HepG2 (cell line): ENCODE data around the gene POTEJ. TPM values are rescaled to one million over a fixed set of nuclear protein-coding genes. Genes with fewer than 3 reads are reported as not detected.
"Not testable (repeated sequence)": the region's sequence is repeated elsewhere in the genome, so short reads cannot be mapped to it uniquely, and the experiment has no call there.

Experiments
- ATAC-seq: fragments of 200-7000 bp; cut with Tn5 transposase; 3 replicates; pipeline ENCODE4 v1.9.1; 2020; ENCODE audit warnings: mild to moderate bottlenecking, moderate library complexity
- BruUV-seq: library from RNA; stranded (reverse); fragments of 400-500 nt; replicated peaks from 2 replicates; lab custom pipeline; 2021; lab: Mats Ljungman, UMichigan
- CTCF ChIA-PET: fragments of 300-600 bp; formaldehyde crosslinking; extraction: SDS; loops from one replicate; lab custom pipeline; 2021; ENCODE audit warnings: low total read pairs, inconsistent platforms, low intra/inter-chr PET ratio; lab: Yijun Ruan, JAX
- POLR2A ChIA-PET: fragments of 350-600 bp; sonication (Branson Sonifier 250); formaldehyde crosslinking; loops from one replicate; lab custom pipeline; 2020; ENCODE audit warnings: antibody characterized with exemption, inconsistent platforms; lab: Yijun Ruan, JAX
- DNase-seq: peaks from one replicate; pipeline ENCODE4 v3.0.0-alpha.2; 2015; ENCODE audit warnings: low spot score
- FAIRE-seq: peaks from 3 replicates; lab custom pipeline; 2011; peaks lifted over from hg19 to GRCh38; lab: Jason Lieb, UNC
- H2AFZ ChIP-seq: one replicate; pipeline ENCODE4 v1.6.1; 2011; ENCODE audit warnings: low read length, inconsistent platforms
- H3K27ac ChIP-seq: fragments of 300-600 bp; 3 replicates; pipeline ENCODE4 v1.8.0; 2011; ENCODE audit warnings: mixed run types, mild to moderate bottlenecking, mixed read lengths, low read length, inconsistent platforms; ENCODE audit not compliant: insufficient read depth; ENCODE audit errors: extremely low read length
- H3K27me3 ChIP-seq, 2 experiments: fragments of 200-600 bp in 1 of 2; 2 replicates in 1 of 2; 3 replicates in 1 of 2; pipeline versions ENCODE4 v1.6.0 to v1.8.0; 2011; ENCODE audit warnings: low read length in 2 of 2, mild to moderate bottlenecking in 2 of 2, moderate library complexity in 2 of 2, inconsistent platforms in 1 of 2; ENCODE audit not compliant: insufficient read depth in 2 of 2, control insufficient read depth in 1 of 2
- H3K36me3 ChIP-seq, 2 experiments: fragments of 200-600 bp in 1 of 2; replicated peaks in 1 of 2; 2 replicates in 1 of 2; 3 replicates in 1 of 2; pipeline versions ENCODE4 v1.5.1 to v1.8.0; 2011; ENCODE audit warnings: low read length in 2 of 2, inconsistent platforms in 1 of 2; ENCODE audit not compliant: insufficient read depth in 2 of 2, control insufficient read depth in 1 of 2
- H3K4me1 ChIP-seq: 2 replicates; pipeline ENCODE4 v1.5.1; 2012; ENCODE audit warnings: low read length, inconsistent platforms; ENCODE audit not compliant: insufficient read depth
- H3K4me2 ChIP-seq: 2 replicates; pipeline ENCODE4 v1.6.0; 2011; ENCODE audit warnings: low read depth, low read length, inconsistent platforms
- H3K4me3 ChIP-seq, 3 experiments: fragments of 200-600 bp in 1 of 3; sonication (generic), shearing (Covaris generic) in 1 of 3; replicated peaks in 1 of 3; 2 replicates each; pipeline ENCODE4 v1.5.1; 2011 to 2016; ENCODE audit warnings: low read length in 3 of 3, inconsistent platforms in 2 of 3, low read depth in 2 of 3, mild to moderate bottlenecking in 2 of 3, control low read depth in 1 of 3, mixed read lengths in 1 of 3; ENCODE audit not compliant: insufficient read depth in 1 of 3
- H3K79me2 ChIP-seq: one replicate; pipeline ENCODE4 v1.6.1; 2011; ENCODE audit warnings: low read length, inconsistent platforms; ENCODE audit not compliant: insufficient read depth
- H3K9ac ChIP-seq: 2 replicates; pipeline ENCODE4 v1.6.0; 2011; ENCODE audit warnings: mild to moderate bottlenecking, low read depth, low read length, inconsistent platforms; ENCODE audit not compliant: insufficient read depth
- H3K9me3 ChIP-seq: 2 replicates; pipeline ENCODE4 v1.5.1; 2012; ENCODE audit warnings: mild to moderate bottlenecking, low read length
- H4K20me1 ChIP-seq: 2 replicates; pipeline ENCODE4 v1.6.0; 2011; ENCODE audit warnings: inconsistent platforms, mild to moderate bottlenecking, low read length, moderate library complexity; ENCODE audit not compliant: insufficient read depth
- CBX5 ChIP-seq: sonication (generic); formaldehyde crosslinking; IDR thresholded peaks from 2 replicates; pipeline ENCODE4 v1.4.0; 2020; ENCODE audit warnings: missing genetic modification reagents, borderline replicate concordance
- HOXA3 ChIP-seq: sonication (generic); formaldehyde crosslinking; IDR thresholded peaks from 2 replicates; pipeline ENCODE4 v1.5.0; 2020; ENCODE audit warnings: missing genetic modification reagents
- KDM2A ChIP-seq: sonication (generic); formaldehyde crosslinking; IDR thresholded peaks from 2 replicates; pipeline ENCODE4 v1.4.0; 2020; ENCODE audit warnings: low read depth, missing genetic modification reagents, borderline replicate concordance
- MIER2 ChIP-seq: IDR thresholded peaks from 2 replicates; pipeline ENCODE4 v1.6.1; 2016; ENCODE audit warnings: missing biosample characterization, missing genetic modification reagents
- NONO ChIP-seq, 2 experiments: fragments of 450-650 bp in 1 of 2; sonication (generic) in 1 of 2; formaldehyde crosslinking in 1 of 2; IDR thresholded peaks in 1 of 2; conservative IDR thresholded peaks in 1 of 2; 2 replicates each; pipeline versions ENCODE4 v1.6.1 to v1.8.0; 2017 to 2022; ENCODE audit warnings: mild to moderate bottlenecking in 1 of 2, missing genetic modification reagents in 1 of 2, moderate library complexity in 1 of 2
- RAD21 ChIP-seq: fragments of 450-650 bp; formaldehyde crosslinking; IDR thresholded peaks from 2 replicates; pipeline ENCODE4 v1.5.0; 2020; ENCODE audit warnings: mild to moderate bottlenecking
- STAG1 ChIP-seq: sonication (generic); formaldehyde crosslinking; IDR thresholded peaks from 2 replicates; pipeline ENCODE4 v1.4.0; 2020; ENCODE audit warnings: missing genetic modification reagents
- ZNF768 ChIP-seq: sonication (generic); formaldehyde crosslinking; IDR thresholded peaks from 2 replicates; pipeline ENCODE4 v1.4.0; 2020; ENCODE audit warnings: missing genetic modification reagents
- WGBS: methylation state at CpG from one replicate; pipeline ENCODE4 v1.1.6; 2017; ENCODE audit warnings: low lambda C conversion rate; 5-methylcytosine and 5-hydroxymethylcytosine counted together
- in situ Hi-C: cut with HindIII; loops from 2 replicates; pipeline ENCODE4 v1.10.0; 2017; ENCODE audit warnings: low pct_unique_long_range_greater_than_20kb; ENCODE audit not compliant: extremely low pct_ligation_motif_present
- intact Hi-C: fragments of 100-400 bp; cut with micrococcal nuclease; formaldehyde crosslinking; loops from one replicate; pipeline ENCODE4 v1.10.0; 2022; ENCODE audit not compliant: unreplicated experiment
- polyA plus RNA-seq, 8 experiments: library from polyadenylated mRNA; depleted of rRNA in 3 of 8; stranded (reverse) in 7 of 8; unstranded in 1 of 8; fragments of >200 nt; fragmentation: Illumina TruSeq in 4 of 8; extraction: Trizol in 4 of 8; gene quantifications; 2 replicates each; pipeline versions ENCODE4 v1.2.1 to v1.2.3, GENCODE V29; 2011 to 2016; ENCODE audit warnings: low read depth in 4 of 8, missing spikeins in 1 of 8, mixed read lengths in 1 of 8; ENCODE audit not compliant: insufficient read depth in 1 of 8
- total RNA-seq, 5 experiments: library from RNA; depleted of rRNA; stranded (reverse); fragments of >200 nt; fragmentation: Illumina TruSeq; extraction: Trizol; gene quantifications; 2 replicates each; pipeline ENCODE4 v1.2.3, GENCODE V29; 2016; ENCODE audit warnings: low read depth in 1 of 5
- TF ChIP-seq, protein P1 (sequence below): sonication (generic); formaldehyde crosslinking; IDR thresholded peaks from 2 replicates; pipeline ENCODE4 v1.5.0; 2020; ENCODE audit warnings: mild to moderate bottlenecking, missing genetic modification reagents, moderate library complexity

Gene POTEJ
- total and polyA plus RNA-seq, 2 of the 13 experiments (the other 11 are each of a cell fraction or from before 2014, with no cell fraction given), result 0.04 TPM; not detected in 1

DNA sequence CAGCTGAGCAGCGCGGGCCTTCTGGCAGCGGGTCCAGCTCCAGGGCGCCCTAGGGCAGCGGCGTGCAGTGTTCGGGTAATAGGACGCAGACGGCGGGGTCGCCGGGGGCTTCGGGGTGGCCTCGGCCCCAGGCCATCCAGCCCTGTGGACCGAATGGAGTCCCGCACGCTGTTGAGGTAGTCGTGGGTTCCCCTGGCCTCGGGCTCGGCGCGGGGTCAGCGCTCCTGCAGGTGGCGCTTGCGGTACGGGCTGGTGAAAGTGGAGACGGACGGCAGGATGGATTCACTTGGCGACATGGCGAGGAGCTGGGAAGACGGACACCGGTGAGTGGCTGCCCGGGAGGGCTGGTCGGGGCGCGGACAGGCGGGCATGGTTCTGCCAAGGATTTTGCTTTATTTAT, 82.2 kb downstream of the POTEJ start:
- DNase-seq (peak; percentile 39), ATAC-seq (peak; percentile 100)
- 0 out of 2 replicates have a peak, but pooled peaks have one; percentile 23 for TF ChIP-seq HOXA3 (CRISPR knock-in tag)
- peak; percentile 25; the same call in 1 of the 2 replicates for TF ChIP-seq ZNF768 (CRISPR knock-in tag)
- TF ChIP-seq STAG1 (CRISPR knock-in tag), result peak; percentile 80
- 0 out of 2 replicates have a peak, but pooled peaks have one; percentile 42 for TF ChIP-seq MIER2 (CRISPR knock-in tag)
- peak; percentile 71; the same call in 1 of the 2 replicates for TF ChIP-seq KDM2A (CRISPR knock-in tag)
- TF ChIP-seq, protein P1, sequence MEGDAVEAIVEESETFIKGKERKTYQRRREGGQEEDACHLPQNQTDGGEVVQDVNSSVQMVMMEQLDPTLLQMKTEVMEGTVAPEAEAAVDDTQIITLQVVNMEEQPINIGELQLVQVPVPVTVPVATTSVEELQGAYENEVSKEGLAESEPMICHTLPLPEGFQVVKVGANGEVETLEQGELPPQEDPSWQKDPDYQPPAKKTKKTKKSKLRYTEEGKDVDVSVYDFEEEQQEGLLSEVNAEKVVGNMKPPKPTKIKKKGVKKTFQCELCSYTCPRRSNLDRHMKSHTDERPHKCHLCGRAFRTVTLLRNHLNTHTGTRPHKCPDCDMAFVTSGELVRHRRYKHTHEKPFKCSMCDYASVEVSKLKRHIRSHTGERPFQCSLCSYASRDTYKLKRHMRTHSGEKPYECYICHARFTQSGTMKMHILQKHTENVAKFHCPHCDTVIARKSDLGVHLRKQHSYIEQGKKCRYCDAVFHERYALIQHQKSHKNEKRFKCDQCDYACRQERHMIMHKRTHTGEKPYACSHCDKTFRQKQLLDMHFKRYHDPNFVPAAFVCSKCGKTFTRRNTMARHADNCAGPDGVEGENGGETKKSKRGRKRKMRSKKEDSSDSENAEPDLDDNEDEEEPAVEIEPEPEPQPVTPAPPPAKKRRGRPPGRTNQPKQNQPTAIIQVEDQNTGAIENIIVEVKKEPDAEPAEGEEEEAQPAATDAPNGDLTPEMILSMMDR (CRISPR knock-in tag), result peak; percentile 72
- BruUV-seq; H4K20me1 ChIP-seq; FAIRE-seq; H2AFZ ChIP-seq; H3K79me2 ChIP-seq; H3K27me3 ChIP-seq; H3K36me3 ChIP-seq; H3K4me1 ChIP-seq; H3K4me2 ChIP-seq; H3K9me3 ChIP-seq; in situ Hi-C loops; H3K27ac ChIP-seq; intact Hi-C loops; H3K4me3 ChIP-seq; CTCF ChIA-PET; H3K9ac ChIP-seq; POLR2A ChIA-PET; TF ChIP-seq NONO (IDR thresholded peaks at IDR 0.05): not testable (repeated sequence)
- 0 out of 2 replicates have a peak, but pooled peaks have one; percentile 32 for TF ChIP-seq NONO (CRISPR knock-in tag; conservative IDR thresholded peaks at IDR 0.05)
- TF ChIP-seq RAD21 (CRISPR knock-in tag), result peak; percentile 62; the same call in 1 of the 2 replicates
- 0 out of 2 replicates have a peak, but pooled peaks have one; percentile 25 for TF ChIP-seq CBX5 (CRISPR knock-in tag)
- 23% methylated on average over 36 of the region's 37 CpGs for WGBS

DNA sequence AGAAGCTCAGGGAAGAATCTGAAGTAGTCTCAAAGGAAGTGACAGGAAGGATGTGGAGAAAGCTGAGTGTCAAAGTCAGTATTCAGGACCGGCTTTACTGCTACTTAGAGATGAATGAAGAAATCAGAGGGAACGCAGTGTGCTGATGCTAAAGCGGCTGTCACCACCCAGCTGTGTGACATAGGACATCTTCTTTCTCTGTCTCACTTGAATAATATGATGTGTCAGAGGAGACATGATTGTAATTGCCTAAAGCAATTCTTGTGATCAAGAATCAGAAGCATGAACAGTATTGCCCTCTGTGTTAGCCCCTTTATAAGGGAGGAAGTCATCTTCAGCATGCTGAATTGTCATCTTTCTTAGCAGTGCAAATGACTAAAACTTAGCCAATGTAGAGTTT, 92.0 kb downstream of the POTEJ start:
- H3K36me3 ChIP-seq, ATAC-seq, H3K4me1 ChIP-seq, BruUV-seq, H3K4me3 ChIP-seq, H2AFZ ChIP-seq, intact Hi-C loops, FAIRE-seq, in situ Hi-C loops, H3K27me3 ChIP-seq, H4K20me1 ChIP-seq, H3K27ac ChIP-seq, POLR2A ChIA-PET, H3K9me3 ChIP-seq, H3K9ac ChIP-seq, H3K4me2 ChIP-seq, H3K79me2 ChIP-seq, DNase-seq, CTCF ChIA-PET: not testable (repeated sequence)
- 1% methylated on average over 3 of the region's 3 CpGs for WGBS
